Measurements from ENCODE around the gene ZNF19.

The ZNF19 gene

GRCh38 chr16:71436473-71436872 is 52.7 kb downstream of the ZNF19 start:
- Mint-ChIP-seq H3K4me3 (no peak overlapping the region), H3K4me1 (peaks cover 11% of the 10 kb centered on the region), H3K27ac (peak overlapping the region in 1 of 2 donors; percentile 36), H3K9me3 (no peaks in the 10 kb centered on the region), H3K27me3 (peaks cover 77% of the 10 kb centered on the region)
- DNase-seq, result no peak
- no peak for ATAC-seq

- no peak for DNase-seq
- peaks cover 52% of the 10 kb centered on the region for H3K27me3 Mint-ChIP-seq
- H3K4me1 Mint-ChIP-seq, result no peaks in the 10 kb centered on the region
- peaks cover 0 to 8% of the 10 kb centered on the region in 2 donors for H3K9me3 Mint-ChIP-seq
- no peak overlapping the region for H3K4me3 Mint-ChIP-seq
- no peak for ATAC-seq
- no peak overlapping the region for H3K27ac Mint-ChIP-seq
Observed at GRCh38 chr16:71432906-71433305, 56.2 kb downstream of the ZNF19 start.

- Mint-ChIP-seq H3K27ac (no peak overlapping the region), H3K4me1 (no peaks in the 10 kb centered on the region), H3K27me3 (peaks cover 49% of the 10 kb centered on the region), H3K4me3 (no peak overlapping the region), H3K9me3 (peaks cover 0 to 8% of the 10 kb centered on the region in 2 donors)
- no peak for ATAC-seq
- no peak for DNase-seq
Observed at GRCh38 chr16:71431991-71432390, 57.1 kb downstream of the ZNF19 start.

- Mint-ChIP-seq H3K4me1 (peaks cover 7% of the 10 kb centered on the region), H3K27me3 (peaks cover 49% of the 10 kb centered on the region)
- DNase-seq, result no peak
Observed at GRCh38 chr16:71431176-71431575, 57.9 kb downstream of the ZNF19 start.

DNA sequence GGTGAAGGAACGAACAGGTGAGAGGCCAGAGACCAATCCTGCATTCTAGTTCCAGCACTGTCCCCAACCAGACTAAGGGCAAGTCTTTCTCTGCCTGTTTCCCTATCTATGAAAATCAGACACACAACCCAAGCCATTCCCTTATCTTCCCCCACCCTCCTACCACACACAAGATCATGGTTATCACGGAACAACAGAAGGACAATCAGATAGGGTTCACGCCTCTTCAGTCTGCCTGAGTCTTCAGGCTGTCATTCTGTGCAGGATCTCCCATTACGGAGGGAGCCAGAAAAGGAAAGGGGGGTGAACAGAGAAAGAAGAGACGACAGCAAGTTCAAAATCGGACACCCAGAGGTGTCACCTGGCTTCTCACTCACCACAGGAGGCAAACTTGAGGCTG is 58.4 kb downstream of the ZNF19 start:
- H3K27me3 Mint-ChIP-seq, result peaks cover 49% of the 10 kb centered on the region
- H3K4me3 Mint-ChIP-seq, result no peak overlapping the region
- ATAC-seq, result no peak
- peaks cover 0 to 8% of the 10 kb centered on the region in 2 donors for H3K9me3 Mint-ChIP-seq
- peaks cover 11% of the 10 kb centered on the region for H3K4me1 Mint-ChIP-seq
- H3K27ac Mint-ChIP-seq, result no peak overlapping the region
- DNase-seq, result no peak

More at GRCh38 chr16:71431176-71431575, 57.9 kb downstream of the ZNF19 start:
- ATAC-seq, result no peak
- H3K4me3 Mint-ChIP-seq, result no peak overlapping the region
- H3K9me3 Mint-ChIP-seq, result peaks cover 0 to 8% of the 10 kb centered on the region in 2 donors
- no peak overlapping the region for H3K27ac Mint-ChIP-seq

DNA sequence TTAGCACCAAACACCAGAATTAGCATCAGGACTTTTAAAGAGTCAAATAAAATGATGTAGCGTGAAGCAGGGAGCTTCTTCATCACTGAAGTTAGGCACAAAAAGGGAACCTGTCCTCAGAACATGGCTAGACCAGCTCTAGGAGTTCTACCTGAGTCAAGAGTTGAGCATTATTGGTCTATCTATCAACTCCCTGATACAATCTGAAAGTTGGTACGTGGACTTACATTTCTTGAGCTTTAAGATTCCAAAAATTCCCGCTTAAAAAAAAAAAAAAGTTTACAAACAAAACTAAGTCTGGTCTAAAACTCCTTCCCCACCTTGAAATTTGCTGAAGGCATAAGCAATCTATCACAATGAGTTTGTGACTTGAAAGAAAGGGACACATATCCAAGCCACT is 59.5 kb downstream of the ZNF19 start:
- no peak overlapping the region for H3K4me3 Mint-ChIP-seq
- peaks cover 12% of the 10 kb centered on the region for H3K4me1 Mint-ChIP-seq
- peaks cover 59% of the 10 kb centered on the region for H3K27me3 Mint-ChIP-seq
- H3K9me3 Mint-ChIP-seq, result peaks cover 0 to 8% of the 10 kb centered on the region in 2 donors
- H3K27ac Mint-ChIP-seq, result no peak overlapping the region
- no peak for ATAC-seq
- no peak for DNase-seq

DNA sequence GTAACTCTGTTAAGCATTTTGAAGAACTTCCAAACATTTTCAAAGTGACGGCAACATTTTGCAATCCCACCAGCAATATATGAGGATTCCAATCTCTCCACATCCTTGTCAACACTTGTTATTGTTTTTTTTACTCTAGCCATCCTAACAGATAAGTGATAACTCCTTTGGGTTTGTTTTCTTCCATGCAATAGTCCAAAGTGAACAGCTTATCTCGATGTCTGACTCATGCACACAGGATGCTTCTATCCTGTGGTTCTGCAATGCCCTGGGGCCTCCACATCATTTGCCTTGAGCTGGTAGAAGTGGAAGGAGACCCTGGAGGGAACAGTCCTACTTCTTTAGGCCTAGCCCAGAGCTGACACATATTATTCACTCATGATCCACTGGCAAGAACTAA is 60.2 kb downstream of the ZNF19 start:
- no peak for DNase-seq
- no peak for ATAC-seq
- Mint-ChIP-seq H3K9me3 (peaks cover 0 to 8% of the 10 kb centered on the region in 2 donors), H3K27ac (no peak overlapping the region), H3K4me3 (no peak overlapping the region), H3K27me3 (peaks cover 66% of the 10 kb centered on the region), H3K4me1 (peaks cover 12% of the 10 kb centered on the region)

DNA sequence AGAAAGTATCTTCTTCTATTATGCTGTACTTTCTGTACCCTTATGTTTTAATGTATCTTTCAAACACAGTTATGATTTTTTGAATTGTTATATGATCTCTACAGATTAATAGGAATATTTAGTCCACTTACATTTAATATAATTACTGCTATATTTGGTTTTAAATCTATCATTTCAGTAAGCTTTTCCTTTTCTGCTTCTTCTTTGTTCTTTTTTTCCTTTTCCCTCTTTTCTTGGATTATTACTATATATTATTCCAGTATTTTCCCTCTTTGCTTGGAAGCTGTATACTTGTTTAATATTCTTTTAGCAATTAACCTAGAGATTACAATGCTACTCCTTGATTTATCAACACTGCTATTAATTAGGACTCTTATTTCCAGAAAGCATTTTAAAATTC is 60.7 kb downstream of the ZNF19 start:
- DNase-seq, result no peak
- Mint-ChIP-seq H3K4me3 (no peak overlapping the region), H3K27ac (no peak overlapping the region), H3K27me3 (peaks cover 70% of the 10 kb centered on the region), H3K9me3 (peaks cover 0 to 8% of the 10 kb centered on the region in 2 donors), H3K4me1 (peaks cover 12% of the 10 kb centered on the region)
- no peak for ATAC-seq

DNA sequence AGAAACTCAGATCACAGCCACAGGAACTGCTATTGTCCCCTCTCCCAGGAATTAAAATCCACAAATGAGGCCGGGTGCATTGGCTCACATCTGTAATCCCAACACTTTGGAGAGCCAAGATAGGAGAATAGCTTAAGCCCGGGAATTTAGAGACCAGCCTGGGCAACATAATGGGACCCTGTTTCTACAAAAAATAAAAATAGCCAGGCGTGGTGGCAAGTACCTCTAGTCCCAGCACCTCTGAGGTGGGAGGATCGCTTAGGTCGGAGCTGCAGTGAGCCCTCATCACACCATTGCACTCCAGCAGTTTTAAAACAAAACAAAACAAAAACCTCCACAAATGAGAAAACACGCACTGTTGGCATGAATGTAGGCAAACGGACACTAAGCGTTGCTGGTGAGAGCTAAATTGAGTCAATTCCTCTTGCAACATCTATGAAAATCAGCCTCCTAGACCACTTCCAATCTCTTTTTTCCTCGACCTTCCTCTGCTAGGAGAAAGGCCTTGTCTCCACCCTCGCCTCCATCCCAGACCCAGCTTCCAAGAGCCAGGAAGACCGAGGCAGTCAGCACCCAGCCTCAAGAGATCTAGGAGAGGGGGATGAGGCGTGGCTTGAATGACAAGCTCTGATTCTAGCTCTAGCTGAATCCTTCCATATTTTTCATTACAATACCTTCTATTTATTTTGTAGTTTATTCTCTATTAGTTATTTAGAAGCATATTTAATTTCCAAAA is 62.1 kb downstream of the ZNF19 start:
- Mint-ChIP-seq H3K9me3 (peaks cover 0 to 8% of the 10 kb centered on the region in 2 donors), H3K27ac (no peak overlapping the region), H3K27me3 (peaks cover 62% of the 10 kb centered on the region), H3K4me3 (peak overlapping the region in 1 of 2 donors; percentile 67), H3K4me1 (peaks cover 12% of the 10 kb centered on the region)
- DNase-seq, result no peak
- ATAC-seq, result peak; percentile 6

GRCh38 chr16:71426069-71426879 is 62.9 kb downstream of the ZNF19 start:
- Mint-ChIP-seq H3K9me3 (peaks cover 0 to 8% of the 10 kb centered on the region in 2 donors), H3K4me3 (peak overlapping the region; percentile 63 to 67), H3K27me3 (peaks cover 57% of the 10 kb centered on the region), H3K27ac (peak overlapping the region in 1 of 2 donors; percentile 97), H3K4me1 (peaks cover 12% of the 10 kb centered on the region)
- ATAC-seq, result peak; percentile 90
- peak; percentile 51 to 66 for DNase-seq

- peak overlapping the region in 1 of 2 donors; percentile 67 for H3K4me3 Mint-ChIP-seq
- H3K27me3 Mint-ChIP-seq, result peaks cover 57% of the 10 kb centered on the region
- ATAC-seq (no peak), DNase-seq (no peak)
- peaks cover 12% of the 10 kb centered on the region for H3K4me1 Mint-ChIP-seq
- peaks cover 0 to 8% of the 10 kb centered on the region in 2 donors for H3K9me3 Mint-ChIP-seq
- H3K27ac Mint-ChIP-seq, result no peak overlapping the region
Observed at GRCh38 chr16:71425746-71426068, 63.4 kb downstream of the ZNF19 start.

- Mint-ChIP-seq H3K4me1 (peaks cover 12% of the 10 kb centered on the region), H3K4me3 (no peak overlapping the region), H3K27ac (no peak overlapping the region), H3K9me3 (peaks cover 0 to 8% of the 10 kb centered on the region in 2 donors), H3K27me3 (peaks cover 57% of the 10 kb centered on the region)
- ATAC-seq (no peak), DNase-seq (no peak)
Observed at GRCh38 chr16:71424626-71425025, 64.5 kb downstream of the ZNF19 start.

DNA sequence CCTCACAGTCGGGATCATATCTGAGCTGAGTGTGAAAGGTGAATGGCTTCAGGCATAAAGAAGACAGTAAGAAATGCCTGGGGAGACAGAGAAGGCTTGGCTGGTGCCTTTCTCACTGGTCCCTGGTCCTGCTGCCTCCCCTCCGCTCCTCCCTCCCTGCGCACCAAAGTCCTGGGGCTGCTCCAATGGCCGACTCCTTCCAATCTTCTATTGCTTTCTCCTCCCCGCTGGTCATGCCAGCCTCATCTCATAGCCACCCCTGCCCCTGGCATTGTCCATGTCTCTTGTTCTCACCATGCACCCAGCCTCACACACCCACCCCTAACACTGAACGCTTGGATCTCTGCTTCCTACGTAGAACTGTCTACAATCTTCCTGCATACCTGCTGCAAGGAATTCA is 65.3 kb downstream of the ZNF19 start:
- Mint-ChIP-seq H3K27me3 (peaks cover 54% of the 10 kb centered on the region), H3K27ac (no peak overlapping the region), H3K4me1 (peaks cover 12% of the 10 kb centered on the region), H3K9me3 (peaks cover 0 to 5% of the 10 kb centered on the region in 2 donors), H3K4me3 (no peak overlapping the region)
- no peak for DNase-seq
- no peak for ATAC-seq
